ENCODE results near the gene MYADM. TPM values are rescaled to one million over a fixed set of nuclear protein-coding genes. Genes with fewer than 3 reads are reported as not detected.
A peak's percentile ranks its signal among the peaks of the same experiment; 100 is the strongest.

The MYADM gene
- total and polyA plus RNA-seq, 2 of the 13 experiments (the other 11 are each of a cell fraction or from before 2014, with no cell fraction given) = 19.9 to 38.1 TPM

DNA sequence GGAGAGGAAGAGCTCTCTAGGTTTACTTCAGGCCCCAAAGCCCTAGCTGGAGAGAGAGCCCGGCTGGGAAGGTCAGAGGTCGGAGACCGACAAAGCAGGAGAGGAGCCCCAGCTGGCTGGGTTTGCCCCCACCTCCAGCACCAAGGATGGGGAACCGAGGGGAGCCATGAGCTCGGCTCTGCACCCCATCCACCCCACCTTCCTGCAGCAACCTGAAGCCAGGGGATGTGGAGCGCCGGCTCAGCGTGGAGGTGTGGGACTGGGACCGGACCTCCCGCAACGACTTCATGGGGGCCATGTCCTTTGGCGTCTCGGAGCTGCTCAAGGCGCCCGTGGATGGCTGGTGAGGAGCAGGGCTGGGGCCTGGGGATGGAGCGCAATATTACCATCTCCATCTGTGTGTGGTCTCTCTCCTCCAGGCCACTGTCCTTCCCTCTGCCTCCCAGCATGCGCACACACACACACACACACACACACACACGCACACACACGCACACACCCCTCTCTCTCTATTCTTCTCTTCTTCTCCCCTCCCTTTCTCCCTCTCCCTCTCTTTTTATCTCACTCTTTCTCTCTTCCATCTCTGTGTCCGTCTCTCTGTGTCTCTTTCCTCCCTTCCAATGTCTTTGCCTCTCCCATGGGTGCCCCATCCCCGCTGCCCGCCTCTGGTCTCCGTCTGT, 24.8 kb downstream of the MYADM start (continued):
- TF ChIP-seq TEF (CRISPR knock-in tag; IDR thresholded peaks at IDR 0.05) = no peak
- TF ChIP-seq, protein P1, sequence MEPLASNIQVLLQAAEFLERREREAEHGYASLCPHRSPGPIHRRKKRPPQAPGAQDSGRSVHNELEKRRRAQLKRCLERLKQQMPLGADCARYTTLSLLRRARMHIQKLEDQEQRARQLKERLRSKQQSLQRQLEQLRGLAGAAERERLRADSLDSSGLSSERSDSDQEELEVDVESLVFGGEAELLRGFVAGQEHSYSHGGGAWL (CRISPR knock-in tag; IDR thresholded peaks at IDR 0.05) = no peak
- TF ChIP-seq MBNL3 (CRISPR knock-in tag; conservative IDR thresholded peaks at IDR 0.05) = no peak
- TF ChIP-seq ZBTB44 (CRISPR knock-in tag; IDR thresholded peaks at IDR 0.05) = no peak
- no peak for TF ChIP-seq FOXJ3 (CRISPR knock-in tag; IDR thresholded peaks at IDR 0.05; ENCODE audit: borderline replicate concordance)

- Histone ChIP-seq H3K4me2 (ENCODE audit: low read depth, low read length) (no peak overlapping the region), H3K36me3 (replicated peaks in 1 of 2; ENCODE audit: control insufficient read depth in 1 of 2, insufficient read depth in 2 of 2, low read length in 2 of 2) (no peaks in the 10 kb centered on the region), H3K9ac (ENCODE audit: insufficient read depth, low read depth, low read length) (no peak overlapping the region), H3K4me1 (ENCODE audit: insufficient read depth, low read length) (no peaks in the 10 kb centered on the region), H3K79me2 (ENCODE audit: insufficient read depth, low read length) (no peaks in the 10 kb centered on the region), H4K20me1 (ENCODE audit: insufficient read depth, low read length) (no peaks in the 10 kb centered on the region), H2AFZ (ENCODE audit: low read length) (no peak overlapping the region), H3K27me3 (ENCODE audit: control insufficient read depth in 1 of 2, insufficient read depth in 2 of 2, low read length in 2 of 2) (peaks cover 2 to 19% of the 10 kb centered on the region in 2 experiments; a peak in 4 of 5 replicates), H3K27ac (ENCODE audit: extremely low read length, insufficient read depth, low read length) (no peak overlapping the region), H3K9me3 (ENCODE audit: low read length) (no peaks in the 10 kb centered on the region), H3K4me3 (replicated peaks in 1 of 3; ENCODE audit: insufficient read depth in 1 of 3, low read depth in 2 of 3, low read length in 3 of 3) (no peak overlapping the region)
- intact Hi-C loops (cut with micrococcal nuclease; ENCODE audit: unreplicated experiment) (no loop called here), in situ Hi-C loops (cut with HindIII; ENCODE audit: extremely low pct_ligation_motif_present, low pct_unique_long_range_greater_than_20kb) (no loop called here)
- ChIA-PET CTCF (ENCODE audit: low intra/inter-chr PET ratio, low total read pairs) (no interaction called here), POLR2A (no interaction called here)
- DNase-seq (ENCODE audit: low spot score) = no peak
- peak; percentile 79 for ATAC-seq
- no peak for FAIRE-seq
- no TSS peak for BruUV-seq (replicated peaks)
- WGBS (ENCODE audit: low lambda C conversion rate) = 21% methylated on average over 8 of the region's 8 CpGs
- TF ChIP-seq ZNF143 (CRISPR knock-in tag; IDR thresholded peaks at IDR 0.05) = peak; percentile 90
- TF ChIP-seq THAP11 (CRISPR knock-in tag; IDR thresholded peaks at IDR 0.05) = peak; percentile 96
- TF ChIP-seq TEF (CRISPR knock-in tag; IDR thresholded peaks at IDR 0.05) = no peak
- no peak for TF ChIP-seq ZNF775 (CRISPR knock-in tag; IDR thresholded peaks at IDR 0.05; ENCODE audit: borderline replicate concordance)
- no peak for TF ChIP-seq ZNF407 (CRISPR knock-in tag; IDR thresholded peaks at IDR 0.05; ENCODE audit: not compliant biosample characterization)
- TF ChIP-seq ZNF441 (CRISPR knock-in tag; IDR thresholded peaks at IDR 0.05; ENCODE audit: borderline replicate concordance) = no peak
- TF ChIP-seq TEAD2 (CRISPR knock-in tag; IDR thresholded peaks at IDR 0.05) = no peak
These were observed 25.3 kb downstream of the MYADM start for GRCh38 chr19:53892981-53893325.

Data from HepG2 (cell line).